GM21381 (cell line): Measurements from ENCODE around the gene NTM.
"Not testable (repeated sequence)": the region's sequence is repeated elsewhere in the genome, so short reads cannot be mapped to it uniquely, and the experiment has no call there.

ENCODE experiments used
- ATAC-seq: cut with Tn5 transposase; IDR thresholded peaks from one replicate; pipeline ENCODE4 v1.9.1; 2021; ENCODE audit warnings: mild to moderate bottlenecking, moderate library complexity; ENCODE audit not compliant: unreplicated experiment

Gene NTM

DNA sequence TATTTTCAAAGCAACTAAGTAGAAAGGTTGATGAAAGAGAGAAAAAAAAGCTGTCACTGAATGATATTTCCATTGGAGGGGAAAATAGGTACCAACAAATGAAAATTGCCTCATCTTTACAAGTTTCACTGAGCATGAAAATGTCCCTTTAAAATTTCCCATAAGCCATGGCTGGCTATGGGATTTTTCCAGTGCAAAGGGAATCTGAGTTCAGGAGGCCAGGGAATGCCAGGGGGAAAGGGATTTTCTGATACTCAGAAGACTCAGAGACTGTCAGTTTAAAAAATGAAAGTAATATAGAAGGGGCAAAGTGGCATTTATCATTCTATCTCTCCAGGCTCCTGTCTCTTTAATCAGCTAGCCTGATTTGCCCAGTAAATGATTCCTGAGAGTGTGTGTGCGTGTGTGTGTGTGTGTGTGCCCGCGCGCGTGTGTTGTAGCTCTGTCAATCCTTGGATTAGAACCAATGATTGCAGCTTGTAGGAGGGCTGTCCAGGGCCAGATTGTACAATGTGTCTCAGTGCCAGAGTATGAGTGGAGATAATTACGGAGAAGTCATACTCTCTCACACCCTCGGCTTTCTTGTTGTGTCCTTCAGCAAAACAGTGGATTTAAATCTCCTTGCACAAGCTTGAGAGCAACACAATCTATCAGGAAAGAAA is at the start of gene NTM:
NTM (plus strand) TSS at position 526 of the 662 bp plus-strand sequence.
- ATAC-seq, result no peak

DNA sequence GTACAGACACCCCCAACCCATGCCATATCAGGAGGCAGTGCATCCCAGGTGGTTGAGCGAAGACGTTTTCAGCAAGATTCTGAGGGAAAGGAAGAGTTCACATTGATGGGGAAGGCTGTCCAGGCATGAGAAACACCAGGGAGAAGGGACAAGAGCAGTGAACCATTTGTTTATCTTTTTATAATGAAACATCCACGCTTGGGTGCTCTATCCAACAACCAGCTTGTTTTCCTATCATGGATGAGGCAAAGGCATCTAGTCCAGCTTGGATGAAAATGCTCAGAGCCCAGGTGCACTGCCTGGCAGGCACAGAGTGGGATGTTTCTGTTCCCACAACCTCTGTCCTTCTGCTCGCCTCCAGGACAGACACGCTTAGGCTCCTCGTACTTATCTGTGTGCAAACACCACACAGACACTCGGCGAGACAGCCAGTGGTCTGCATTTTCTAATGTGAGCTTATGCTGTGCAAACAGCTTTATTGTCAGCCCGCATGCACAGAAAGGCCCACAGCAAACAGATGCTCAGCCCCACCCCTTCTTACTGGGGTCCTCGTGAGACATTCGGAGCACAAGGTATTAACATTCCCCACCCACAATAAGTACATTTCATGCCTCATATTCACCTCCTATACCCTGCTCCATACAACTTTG is 45.4 kb upstream of the NTM start:
- ATAC-seq, result no peak

GRCh38 chr11:131326829-131327228 is 43.6 kb upstream of the NTM start:
- no peak for ATAC-seq

DNA sequence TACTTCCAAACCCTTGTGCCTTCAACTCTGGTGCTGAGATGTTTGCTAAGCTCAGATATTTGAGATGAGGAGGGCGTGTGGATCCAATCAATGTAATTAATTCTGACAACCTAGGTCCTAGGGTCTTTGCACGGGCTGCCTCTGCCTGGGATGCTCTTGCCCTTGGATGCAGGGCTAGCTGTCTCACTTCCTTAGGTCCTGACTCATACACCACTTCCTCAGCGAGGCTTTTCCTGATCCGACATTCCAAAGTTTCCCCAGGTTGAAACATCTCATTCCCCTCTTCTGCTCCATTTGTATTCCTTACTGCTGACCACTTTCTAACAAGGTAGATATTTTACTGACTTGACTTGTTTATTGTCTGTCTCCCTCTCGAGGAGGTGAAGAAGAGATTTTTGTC is 43.0 kb upstream of the NTM start:
- ATAC-seq, result no peak

DNA sequence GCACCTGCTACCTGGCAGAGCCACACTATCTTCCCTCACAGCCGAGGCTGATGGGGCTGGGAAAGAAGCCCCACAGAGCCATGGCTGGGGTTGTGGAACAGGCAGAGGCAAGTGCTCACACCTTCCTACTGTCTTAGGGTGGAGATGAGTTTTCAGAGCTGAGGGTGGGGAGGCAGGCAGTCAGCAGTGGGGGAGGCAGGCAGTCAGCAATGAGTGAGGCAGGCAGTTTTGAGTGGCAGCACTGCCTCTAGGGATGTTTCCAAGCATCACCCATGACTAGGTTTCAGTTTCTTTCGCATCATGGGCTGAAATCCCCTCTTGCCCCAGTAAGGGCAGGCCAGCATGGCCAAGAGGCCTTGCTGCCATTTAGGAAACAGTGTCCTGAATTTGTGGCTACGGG is 41.6 kb upstream of the NTM start:
- ATAC-seq, result no peak

DNA sequence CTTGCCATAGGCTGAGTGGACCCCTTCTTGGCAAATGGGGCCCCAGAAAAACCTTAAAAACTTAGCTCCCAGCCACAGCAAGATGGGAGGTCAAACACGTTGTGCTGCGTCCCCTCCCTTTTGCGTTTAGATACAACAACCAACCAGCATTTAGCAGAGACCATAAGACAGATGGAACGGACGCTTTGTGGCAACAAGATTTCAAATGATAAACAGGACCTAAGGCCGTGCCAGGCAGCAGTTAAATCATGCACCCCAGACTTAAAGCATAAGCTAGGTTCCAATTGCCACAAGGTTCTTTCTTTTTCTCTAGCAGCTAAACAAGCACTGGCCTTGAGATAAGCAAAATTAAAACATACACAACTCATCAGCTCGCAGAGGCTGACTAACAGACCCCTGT is 39.4 kb upstream of the NTM start:
- no peak for ATAC-seq

DNA sequence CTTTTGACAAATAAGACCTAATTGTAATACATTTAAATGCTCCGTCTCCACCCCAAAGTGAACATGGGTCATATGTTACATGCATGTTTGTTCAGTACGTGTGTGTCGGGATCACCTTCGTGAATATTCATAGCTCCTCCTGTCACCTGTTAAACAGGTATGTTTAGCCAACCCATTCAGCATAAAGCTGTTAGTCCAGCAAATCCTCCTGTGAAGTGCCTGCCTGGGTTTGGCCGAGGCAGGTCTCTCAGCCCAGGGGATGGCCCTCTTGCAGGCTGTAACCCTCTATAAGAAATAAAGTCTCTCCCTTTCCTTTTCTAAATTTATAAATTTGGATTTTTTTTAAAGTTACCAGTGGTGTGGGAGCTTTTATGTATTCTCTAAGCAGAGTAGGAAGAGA is 38.9 kb upstream of the NTM start:
- no peak for ATAC-seq

DNA sequence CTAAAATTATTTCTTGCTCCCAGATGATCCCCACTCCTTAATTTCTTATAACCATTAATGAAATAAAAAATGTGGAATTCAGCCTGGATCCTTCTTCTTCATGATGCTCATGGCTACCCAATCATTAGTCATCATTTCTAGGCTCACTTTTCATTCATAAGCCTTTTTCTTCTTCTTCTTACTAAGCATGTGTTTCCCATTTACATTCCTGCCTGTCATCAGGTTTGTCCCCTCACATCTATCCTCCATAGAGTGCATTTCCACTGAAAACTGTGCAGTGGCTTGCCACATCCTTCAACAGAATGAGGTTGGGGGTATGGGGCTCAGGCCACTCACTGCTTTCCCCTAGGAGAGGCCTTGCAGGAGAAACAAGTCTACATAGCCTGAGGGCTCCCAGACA is 35.8 kb upstream of the NTM start:
- ATAC-seq, result no peak

GRCh38 chr11:131341900-131342299 is 28.5 kb upstream of the NTM start:
- ATAC-seq, result not testable (repeated sequence)

- not testable (repeated sequence) for ATAC-seq
These were observed 28.0 kb upstream of the NTM start for GRCh38 chr11:131342442-131342841.

- ATAC-seq, result no peak
These were observed 25.0 kb upstream of the NTM start for GRCh38 chr11:131345406-131345805.

- ATAC-seq, result no peak
These were observed 20.9 kb upstream of the NTM start for GRCh38 chr11:131349368-131350086.

DNA sequence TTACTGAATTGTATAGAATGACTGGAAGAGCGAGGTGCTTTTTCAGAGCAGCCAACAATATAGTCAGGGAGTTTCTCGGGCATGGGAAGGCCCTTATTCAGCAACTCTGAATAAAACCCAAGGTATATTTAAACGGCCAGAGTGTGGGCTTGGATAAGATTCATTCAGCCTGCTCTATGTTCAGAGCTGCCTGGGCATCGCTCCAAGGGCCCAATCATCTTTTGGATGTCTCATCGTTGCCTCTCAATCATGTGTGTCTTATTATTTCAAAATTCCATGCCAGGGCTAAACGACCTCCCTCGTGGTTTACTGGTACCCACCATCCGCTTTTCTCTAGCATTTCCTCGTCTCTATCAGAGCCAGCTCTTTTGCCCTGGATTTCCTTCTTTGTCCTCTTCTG is 19.5 kb upstream of the NTM start:
- no peak for ATAC-seq

GRCh38 chr11:131351848-131352247 is 18.6 kb upstream of the NTM start:
- no peak for ATAC-seq

- ATAC-seq, result no peak
These were observed 16.6 kb upstream of the NTM start for GRCh38 chr11:131353766-131354165.

- no peak for ATAC-seq
These were observed 16.1 kb upstream of the NTM start for GRCh38 chr11:131354251-131354701.

- no peak for ATAC-seq
These were observed 14.2 kb upstream of the NTM start for GRCh38 chr11:131356206-131356605.

DNA sequence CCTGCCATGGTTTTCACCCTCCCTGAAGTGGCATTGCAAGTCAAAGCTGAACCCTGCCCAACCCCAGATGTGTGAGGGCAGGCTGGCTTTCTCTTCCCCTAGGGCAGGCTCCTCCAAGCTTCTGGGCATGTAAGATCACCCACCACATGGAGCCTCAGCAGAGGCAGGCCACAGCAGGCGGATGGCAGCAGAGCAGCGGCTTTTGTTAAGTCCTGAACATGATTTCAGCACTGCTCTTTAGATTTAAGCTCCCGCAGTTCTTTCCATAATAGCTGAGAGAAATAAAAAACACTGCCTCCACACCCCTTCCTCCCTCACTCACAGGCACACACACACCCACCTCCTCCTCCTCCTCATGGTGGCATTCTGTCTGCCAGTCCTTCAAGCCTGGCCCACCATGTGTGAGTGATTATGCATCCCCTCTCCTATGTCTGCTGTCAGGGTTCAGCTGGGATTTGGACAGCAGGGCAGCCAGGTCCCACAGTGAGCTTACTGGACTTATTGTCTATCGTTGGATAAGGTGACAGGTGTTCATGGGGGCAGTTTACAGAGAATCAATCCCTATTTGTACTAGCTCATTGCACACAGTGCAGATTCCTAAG is 5.0 kb upstream of the NTM start:
- no peak for ATAC-seq

- ATAC-seq, result no peak
These were observed 731 bp downstream of the NTM start for GRCh38 chr11:131370901-131371790.

- ATAC-seq, result no peak
These were observed 1.3 kb downstream of the NTM start for GRCh38 chr11:131371791-131372104.
